Islet of Langerhans (tissue), 1 donor: ENCODE results near the gene REEP3.
"Not testable (repeated sequence)": the region's sequence is repeated elsewhere in the genome, so short reads cannot be mapped to it uniquely, and the experiment has no call there.

ENCODE experiments used
- FAIRE-seq: peaks from one replicate; lab custom pipeline; 2011; peaks lifted over from hg19 to GRCh38; lab: Jason Lieb, UNC

Gene REEP3

GRCh38 chr10:63630085-63630930 is 109.1 kb downstream of the REEP3 start:
- FAIRE-seq: no peak

GRCh38 chr10:63630931-63631680 is 109.9 kb downstream of the REEP3 start:
- FAIRE-seq: no peak

- no peak for FAIRE-seq
These were observed 110.8 kb downstream of the REEP3 start for GRCh38 chr10:63631991-63632390.

- FAIRE-seq: no peak
These were observed 112.7 kb downstream of the REEP3 start for GRCh38 chr10:63633677-63634487.

GRCh38 chr10:63634488-63635065 is 113.4 kb downstream of the REEP3 start:
- no peak for FAIRE-seq

- no peak for FAIRE-seq
These were observed 115.6 kb downstream of the REEP3 start for GRCh38 chr10:63636812-63637211.

GRCh38 chr10:63637901-63638327 is 116.7 kb downstream of the REEP3 start:
- FAIRE-seq: no peak

GRCh38 chr10:63641366-63641765 is 120.2 kb downstream of the REEP3 start:
- no peak for FAIRE-seq

GRCh38 chr10:63641799-63642198 is 120.6 kb downstream of the REEP3 start:
- FAIRE-seq: no peak

GRCh38 chr10:63642808-63643207 is 121.6 kb downstream of the REEP3 start:
- no peak for FAIRE-seq

- FAIRE-seq: no peak
These were observed 123.4 kb downstream of the REEP3 start for GRCh38 chr10:63644418-63645142.

GRCh38 chr10:63645195-63645594 is 124.0 kb downstream of the REEP3 start:
- FAIRE-seq: no peak

GRCh38 chr10:63646491-63646890 is 125.3 kb downstream of the REEP3 start:
- no peak for FAIRE-seq

GRCh38 chr10:63651864-63652263 is 130.7 kb downstream of the REEP3 start:
- no peak for FAIRE-seq

GRCh38 chr10:63653747-63654146 is 132.5 kb downstream of the REEP3 start:
- FAIRE-seq: no peak

- no peak for FAIRE-seq
These were observed 136.6 kb downstream of the REEP3 start for GRCh38 chr10:63657761-63658160.

- FAIRE-seq: not testable (repeated sequence)
These were observed 139.7 kb downstream of the REEP3 start for GRCh38 chr10:63660941-63661340.

- no peak for FAIRE-seq
These were observed 140.1 kb downstream of the REEP3 start for GRCh38 chr10:63661347-63661746.

GRCh38 chr10:63664341-63664885 is 143.2 kb downstream of the REEP3 start:
- FAIRE-seq: no peak

- not testable (repeated sequence) for FAIRE-seq
These were observed 143.9 kb downstream of the REEP3 start for GRCh38 chr10:63665006-63665580.

- FAIRE-seq: no peak
These were observed 144.5 kb downstream of the REEP3 start for GRCh38 chr10:63665670-63666134.
